NB4 (cell line): ENCODE data around the gene RAPSN.

Experiments
- POLR2A ChIP-seq: IDR thresholded peaks from 2 replicates; pipeline ENCODE4 v1.6.1; 2011; ENCODE audit warnings: mild to moderate bottlenecking; ENCODE audit not compliant: insufficient read length; ENCODE audit errors: extremely low read depth
- TF ChIP-seq, protein P1 (sequence below): IDR thresholded peaks from one replicate; pipeline ENCODE4 v1.5.1; 2012; ENCODE audit warnings: low read depth, low read length

DNA sequence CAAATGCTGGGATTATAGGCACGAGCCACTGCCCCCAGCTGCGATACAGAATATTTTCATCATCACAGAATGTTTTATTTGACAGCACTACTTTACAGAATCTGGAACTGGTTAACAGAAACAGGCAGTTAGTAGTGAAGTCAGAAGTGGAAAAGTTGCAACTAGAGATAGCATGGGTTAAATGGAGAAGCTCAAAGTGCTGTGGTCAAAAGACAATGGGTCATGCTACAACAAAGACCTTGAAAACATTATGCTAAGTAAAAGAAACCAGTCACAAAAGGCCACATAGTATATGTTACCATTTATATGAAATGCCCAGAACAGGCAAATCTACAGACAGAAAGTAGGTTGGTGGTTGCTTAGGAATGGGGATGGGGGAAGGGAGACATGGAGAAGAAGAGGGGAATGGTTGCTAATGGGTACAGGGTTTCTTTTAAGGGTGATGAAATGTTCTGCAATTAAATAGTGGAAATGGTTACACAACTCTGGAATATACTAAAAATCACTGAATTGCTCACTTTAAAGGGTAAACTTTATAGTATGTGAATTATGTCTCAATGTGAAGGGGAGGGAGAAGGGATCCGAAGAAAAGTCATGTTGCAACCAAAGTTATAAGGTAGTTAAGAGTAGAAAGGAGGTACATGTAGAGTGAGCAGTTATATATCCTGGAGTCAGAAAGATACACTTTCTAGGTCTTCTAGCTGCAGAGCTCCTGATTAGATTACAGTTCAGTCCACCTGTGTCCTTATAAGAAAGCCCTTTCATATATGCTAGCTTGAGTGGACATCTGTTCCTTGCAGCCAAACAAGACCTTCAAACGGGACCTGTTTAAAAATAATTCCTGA lies 46.3 kb upstream of the RAPSN start:
- TF ChIP-seq, protein P1, sequence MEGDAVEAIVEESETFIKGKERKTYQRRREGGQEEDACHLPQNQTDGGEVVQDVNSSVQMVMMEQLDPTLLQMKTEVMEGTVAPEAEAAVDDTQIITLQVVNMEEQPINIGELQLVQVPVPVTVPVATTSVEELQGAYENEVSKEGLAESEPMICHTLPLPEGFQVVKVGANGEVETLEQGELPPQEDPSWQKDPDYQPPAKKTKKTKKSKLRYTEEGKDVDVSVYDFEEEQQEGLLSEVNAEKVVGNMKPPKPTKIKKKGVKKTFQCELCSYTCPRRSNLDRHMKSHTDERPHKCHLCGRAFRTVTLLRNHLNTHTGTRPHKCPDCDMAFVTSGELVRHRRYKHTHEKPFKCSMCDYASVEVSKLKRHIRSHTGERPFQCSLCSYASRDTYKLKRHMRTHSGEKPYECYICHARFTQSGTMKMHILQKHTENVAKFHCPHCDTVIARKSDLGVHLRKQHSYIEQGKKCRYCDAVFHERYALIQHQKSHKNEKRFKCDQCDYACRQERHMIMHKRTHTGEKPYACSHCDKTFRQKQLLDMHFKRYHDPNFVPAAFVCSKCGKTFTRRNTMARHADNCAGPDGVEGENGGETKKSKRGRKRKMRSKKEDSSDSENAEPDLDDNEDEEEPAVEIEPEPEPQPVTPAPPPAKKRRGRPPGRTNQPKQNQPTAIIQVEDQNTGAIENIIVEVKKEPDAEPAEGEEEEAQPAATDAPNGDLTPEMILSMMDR, result no peak
- TF ChIP-seq POLR2A, result no peak
